Neural cell (in vitro differentiated cells): ENCODE measurements around the gene AFMID. TPM values are rescaled to one million over a fixed set of nuclear protein-coding genes. Genes with fewer than 3 reads are reported as not detected.

Experiments
- H2AFZ ChIP-seq: fragments of 200-600, 300-800 bp; sonication (generic), shearing (Covaris generic); 2 replicates; pipeline ENCODE4 v1.6.0; 2014; ENCODE audit warnings: low read depth, mild to moderate bottlenecking, antibody characterized with exemption, low read length, moderate library complexity
- H3F3A ChIP-seq: fragments of 200-600 bp; shearing (Covaris generic); 2 replicates; pipeline ENCODE4 v1.6.1; 2016; ENCODE audit warnings: mild to moderate bottlenecking, moderate library complexity, mixed read lengths, antibody characterized with exemption, low read length; ENCODE audit not compliant: insufficient read depth, poor library complexity, severe bottlenecking
- H3K27ac ChIP-seq: fragments of 200-600, 300-800 bp; sonication (generic), shearing (Covaris generic); 2 replicates; pipeline ENCODE4 v1.5.1; 2014; ENCODE audit warnings: mild to moderate bottlenecking, low read length, moderate library complexity
- H3K27me3 ChIP-seq: fragments of 300-800, 200-600 bp; sonication (generic), shearing (Covaris generic); 2 replicates; pipeline ENCODE4 v1.6.0; 2014; ENCODE audit warnings: mild to moderate bottlenecking, low read depth, low read length, moderate library complexity; ENCODE audit not compliant: insufficient read depth
- H3K36me3 ChIP-seq: fragments of 300-800, 200-600 bp; sonication (generic), shearing (Covaris generic); 2 replicates; pipeline ENCODE4 v1.5.1; 2014; ENCODE audit warnings: mild to moderate bottlenecking, antibody characterized with exemption, low read length, moderate library complexity; ENCODE audit not compliant: insufficient read depth
- H3K4me2 ChIP-seq: fragments of 300-800, 200-600 bp; sonication (generic), shearing (Covaris generic); 2 replicates; pipeline ENCODE4 v1.6.0; 2014; ENCODE audit warnings: mild to moderate bottlenecking, low read length
- H3K4me3 ChIP-seq: fragments of 300-800, 200-600 bp; sonication (generic), shearing (Covaris generic); 2 replicates; pipeline ENCODE4 v1.5.1; 2014; ENCODE audit warnings: mild to moderate bottlenecking, low read length, moderate library complexity
- H3K79me2 ChIP-seq: fragments of 200-600 bp; shearing (Covaris generic); replicated peaks from 2 replicates; pipeline ENCODE4 v1.6.0; 2014; ENCODE audit warnings: mild to moderate bottlenecking, low read length, moderate library complexity; ENCODE audit not compliant: insufficient read depth
- H3K9ac ChIP-seq: fragments of 300-800, 200-600 bp; sonication (generic), shearing (Covaris generic); 2 replicates; pipeline ENCODE4 v1.6.1; 2016; ENCODE audit warnings: mild to moderate bottlenecking, low read length, mixed read lengths
- H3K9me2 ChIP-seq: fragments of 200-600 bp; shearing (Covaris generic); 2 replicates; pipeline ENCODE4 v1.6.1; 2016; ENCODE audit warnings: mild to moderate bottlenecking, low read length, mixed read lengths; ENCODE audit not compliant: insufficient read depth
- H3K9me3 ChIP-seq: fragments of 200-600, 300-800 bp; sonication (generic), shearing (Covaris generic); 2 replicates; pipeline ENCODE4 v1.6.1; 2016; ENCODE audit warnings: mild to moderate bottlenecking, mixed run types, low read length, moderate library complexity, mixed read lengths
- H4K20me1 ChIP-seq: fragments of 200-600 bp; shearing (Covaris generic); 2 replicates; pipeline ENCODE4 v1.6.1; 2016; ENCODE audit warnings: mild to moderate bottlenecking, mixed run types; ENCODE audit not compliant: insufficient read depth
- CTCF ChIP-seq: fragments of 450-650 bp; IDR thresholded peaks from 2 replicates; pipeline ENCODE4 v1.5.1; 2014; ENCODE audit warnings: antibody characterized with exemption, mild to moderate bottlenecking, moderate library complexity; ENCODE audit not compliant: poor library complexity, severe bottlenecking
- EP300 ChIP-seq: fragments of 450-650 bp; conservative IDR thresholded peaks from 2 replicates; pipeline ENCODE4 v1.6.1; 2014; ENCODE audit warnings: antibody characterized with exemption, mild to moderate bottlenecking, moderate library complexity; ENCODE audit not compliant: poor library complexity, severe bottlenecking
- EZH2 ChIP-seq: fragments of 200-600, 300-800 bp; shearing (Covaris generic), sonication (generic); IDR thresholded peaks from 2 replicates; pipeline ENCODE4 v1.6.1; 2014; ENCODE audit warnings: antibody characterized with exemption, low read length, borderline replicate concordance, mild to moderate bottlenecking; ENCODE audit not compliant: insufficient read depth, poor library complexity, severe bottlenecking
- MXI1 ChIP-seq: fragments of 450-650 bp; conservative IDR thresholded peaks from 2 replicates; pipeline ENCODE4 v1.6.1; 2014; ENCODE audit warnings: antibody characterized with exemption, mild to moderate bottlenecking; ENCODE audit not compliant: poor library complexity, severe bottlenecking
- POLR2AphosphoS5 ChIP-seq: IDR thresholded peaks from 2 replicates; pipeline ENCODE4 v1.6.1; 2012
- RAD21 ChIP-seq: fragments of 450-650 bp; conservative IDR thresholded peaks from 2 replicates; pipeline ENCODE4 v1.6.1; 2014; ENCODE audit warnings: antibody characterized with exemption, mild to moderate bottlenecking, moderate library complexity
- REST ChIP-seq: IDR thresholded peaks from 2 replicates; pipeline ENCODE4 v1.6.1; 2012; ENCODE audit warnings: borderline replicate concordance
- SMC3 ChIP-seq: fragments of 450-650 bp; conservative IDR thresholded peaks from 2 replicates; pipeline ENCODE4 v1.6.1; 2014; ENCODE audit warnings: antibody characterized with exemption, mild to moderate bottlenecking, moderate library complexity; ENCODE audit not compliant: poor library complexity
- TAF1 ChIP-seq: IDR thresholded peaks from 2 replicates; pipeline ENCODE4 v1.6.1; 2012; ENCODE audit warnings: low read depth
- polyA plus RNA-seq: library from polyadenylated mRNA; depleted of rRNA; stranded (reverse); fragments of >200 nt; gene quantifications from 2 replicates; pipeline ENCODE4 v1.2.3, GENCODE V29; 2014

The AFMID gene
- polyA plus RNA-seq, 1 donor from 2014 or later, result 15.8 TPM

GRCh38 chr17:78172249-78173051, 14.7 kb upstream of the AFMID start:
- Histone ChIP-seq H3K9me3 (no peaks in the 10 kb centered on the region), H3K4me3 (no peak overlapping the region), H3K27me3 (no peaks in the 10 kb centered on the region), H3K9me2 (no peaks in the 10 kb centered on the region), H3K27ac (no peak overlapping the region), H4K20me1 (no peaks in the 10 kb centered on the region), H3K9ac (no peak overlapping the region), H3K4me2 (no peak overlapping the region), H3K36me3 (no peaks in the 10 kb centered on the region), H2AFZ (no peak overlapping the region), H3K79me2 (no peaks in the 10 kb centered on the region), H3F3A (no peaks in the 10 kb centered on the region)
- no peak for TF ChIP-seq POLR2AphosphoS5
- TF ChIP-seq MXI1, result no peak
- no peak for TF ChIP-seq EZH2
- TF ChIP-seq SMC3, result no peak
- TF ChIP-seq REST, result no peak
- TF ChIP-seq RAD21, result no peak
- TF ChIP-seq EP300, result no peak
- TF ChIP-seq CTCF, result no peak
- TF ChIP-seq TAF1, result no peak

- H3K79me2 ChIP-seq, result no peaks in the 10 kb centered on the region
- H3F3A ChIP-seq, result no peaks in the 10 kb centered on the region
- no peak overlapping the region for H2AFZ ChIP-seq
- no peak overlapping the region for H3K4me2 ChIP-seq
- H3K27me3 ChIP-seq, result no peaks in the 10 kb centered on the region
- H3K9ac ChIP-seq, result no peak overlapping the region
- no peaks in the 10 kb centered on the region for H4K20me1 ChIP-seq
- no peak overlapping the region for H3K4me3 ChIP-seq
- no peaks in the 10 kb centered on the region for H3K9me2 ChIP-seq
- H3K36me3 ChIP-seq, result no peaks in the 10 kb centered on the region
- no peak for TF ChIP-seq TAF1
- no peak for TF ChIP-seq CTCF
- no peak for TF ChIP-seq EZH2
- TF ChIP-seq RAD21, result no peak
- no peak for TF ChIP-seq POLR2AphosphoS5
- no peak for TF ChIP-seq SMC3
- TF ChIP-seq REST, result no peak
- no peak for TF ChIP-seq MXI1
- no peak for TF ChIP-seq EP300
- H3K9me3 ChIP-seq, result no peaks in the 10 kb centered on the region
- H3K27ac ChIP-seq, result no peak overlapping the region
Observed at GRCh38 chr17:78173097-78173715, 14.0 kb upstream of the AFMID start.
